Heart left ventricle (tissue), 13 donors: ENCODE data around the gene TRIAP1.
"Not testable (repeated sequence)": the region's sequence is repeated elsewhere in the genome, so short reads cannot be mapped to it uniquely, and the experiment has no call there.

Experiments used
- POLR2A ChIP-seq, 2 donors: fragments of 450-650 bp; IDR thresholded peaks; one replicate each; pipeline ENCODE4 v1.6.1; 2017; ENCODE audit warnings: antibody characterized with exemption in 2 of 2, mild to moderate bottlenecking in 2 of 2, moderate library complexity in 2 of 2
- TF ChIP-seq, protein P1 (sequence below), 12 donors: fragments of 200-600 bp; sonication (generic) in 4 of 12; IDR thresholded peaks; one replicate each; pipeline versions ENCODE4 v1.5.0 to v1.8.0; 2018 to 2022; ENCODE audit warnings: antibody characterized with exemption in 12 of 12, mild to moderate bottlenecking in 5 of 12
- donor health status: ischemic (EF 13 %, LVEDD 7.1; RV severe dilation, severe dysfunction).
- donor health status: DM: no; HTN: yes; CAD: no.
- donor health status: DM: no; HTN: no; CAD: no.
- donor health status: ischemic (EF 25% LVEDD 6.9; RV normal size, moderate dysfunction).
- donor health status: ischemic (EF 25% LVEDD 5.7; RV mildly dilated, moderate dysfunction).
- donor health status: ischemic (EF 35%, LVEDD 5.7; RV mildly dilated, moderate dysfunction).
- donor health status: nonischemic (EF 11% LVEDD 7.7; RV severe dilation, severe dysfunction).
- donor health status: DM: yes; HTN: yes; CAD: no.
- donor health status: PGD.
- donor health status: ischemic (EF 29% LVEDD 5.4; RV normal size, mild dysfunction).
- donor health status: nonischemic (EF 23%, LVEDD 6.1; RV moderate dilation, normal function).

DNA sequence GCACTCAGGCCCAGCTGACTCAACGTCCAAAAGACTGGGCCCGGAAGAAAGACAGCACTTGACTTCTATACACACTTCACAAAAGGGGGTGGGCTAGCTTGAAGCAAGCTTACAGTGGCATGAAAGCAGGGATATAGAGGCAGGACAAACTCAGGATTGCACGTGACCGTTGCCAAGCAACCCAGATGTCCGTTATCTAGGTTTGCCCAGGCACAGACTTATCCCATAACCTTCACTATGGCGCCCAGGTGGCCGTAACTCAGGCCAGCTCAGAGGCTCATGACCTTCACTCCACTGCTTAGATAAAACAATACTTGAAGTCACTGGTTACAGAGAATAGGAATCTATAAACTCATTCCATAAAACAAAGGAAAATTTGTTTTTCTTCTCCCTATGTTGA lies 41.4 kb upstream of the TRIAP1 start:
- TF ChIP-seq, protein P1, sequence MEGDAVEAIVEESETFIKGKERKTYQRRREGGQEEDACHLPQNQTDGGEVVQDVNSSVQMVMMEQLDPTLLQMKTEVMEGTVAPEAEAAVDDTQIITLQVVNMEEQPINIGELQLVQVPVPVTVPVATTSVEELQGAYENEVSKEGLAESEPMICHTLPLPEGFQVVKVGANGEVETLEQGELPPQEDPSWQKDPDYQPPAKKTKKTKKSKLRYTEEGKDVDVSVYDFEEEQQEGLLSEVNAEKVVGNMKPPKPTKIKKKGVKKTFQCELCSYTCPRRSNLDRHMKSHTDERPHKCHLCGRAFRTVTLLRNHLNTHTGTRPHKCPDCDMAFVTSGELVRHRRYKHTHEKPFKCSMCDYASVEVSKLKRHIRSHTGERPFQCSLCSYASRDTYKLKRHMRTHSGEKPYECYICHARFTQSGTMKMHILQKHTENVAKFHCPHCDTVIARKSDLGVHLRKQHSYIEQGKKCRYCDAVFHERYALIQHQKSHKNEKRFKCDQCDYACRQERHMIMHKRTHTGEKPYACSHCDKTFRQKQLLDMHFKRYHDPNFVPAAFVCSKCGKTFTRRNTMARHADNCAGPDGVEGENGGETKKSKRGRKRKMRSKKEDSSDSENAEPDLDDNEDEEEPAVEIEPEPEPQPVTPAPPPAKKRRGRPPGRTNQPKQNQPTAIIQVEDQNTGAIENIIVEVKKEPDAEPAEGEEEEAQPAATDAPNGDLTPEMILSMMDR (IDR thresholded peaks at IDR 0.05), result not testable (repeated sequence)
- TF ChIP-seq POLR2A (IDR thresholded peaks at IDR 0.05), result not testable (repeated sequence)
